ENCODE measurements around the gene NPC2. TPM values are rescaled to one million over a fixed set of nuclear protein-coding genes. Genes with fewer than 3 reads are reported as not detected.

NPC2 gene
- polyA plus RNA-seq, 1 donor from 2014 or later: 46.8 TPM

DNA sequence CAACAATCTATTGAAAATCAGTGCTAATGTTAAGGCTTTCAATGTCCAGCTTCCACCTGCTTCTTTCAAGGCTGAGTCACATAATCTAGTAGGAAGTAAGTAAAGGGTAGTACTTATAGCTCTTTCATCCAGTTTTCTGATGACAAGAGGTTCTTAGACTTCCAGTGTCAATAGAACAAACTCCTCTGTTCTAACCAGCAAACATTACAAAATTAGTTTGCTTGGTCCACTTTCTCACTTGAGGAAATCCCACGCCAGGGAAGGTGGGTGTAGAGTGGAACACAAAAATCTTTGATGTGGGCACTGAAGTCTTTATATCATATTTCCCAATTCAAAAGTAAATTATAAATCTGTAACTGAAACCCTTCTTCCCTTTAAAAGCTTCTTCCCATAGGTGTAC lies 2.6 kb downstream of the NPC2 start:
- Histone ChIP-seq H3K9me2 (ENCODE audit: insufficient read depth, low read length) (no peaks in the 10 kb centered on the region), H3K27me3 (ENCODE audit: insufficient read depth, low read depth, low read length) (peaks cover 17% of the 10 kb centered on the region), H3K9ac (ENCODE audit: low read length) (no peak overlapping the region), H3K79me2 (replicated peaks; ENCODE audit: insufficient read depth, low read length) (peaks cover 14% of the 10 kb centered on the region), H3F3A (ENCODE audit: insufficient read depth, low read length, poor library complexity, severe bottlenecking) (no peaks in the 10 kb centered on the region), H4K20me1 (ENCODE audit: insufficient read depth) (no peaks in the 10 kb centered on the region), H3K4me3 (ENCODE audit: low read length) (no peak overlapping the region), H3K9me3 (ENCODE audit: low read length) (no peaks in the 10 kb centered on the region), H3K27ac (ENCODE audit: low read length) (no peak overlapping the region), H3K4me2 (ENCODE audit: low read length) (no peak overlapping the region), H3K36me3 (ENCODE audit: insufficient read depth, low read length) (no peaks in the 10 kb centered on the region), H2AFZ (ENCODE audit: low read depth, low read length) (no peak overlapping the region)
- TF ChIP-seq, protein P1, sequence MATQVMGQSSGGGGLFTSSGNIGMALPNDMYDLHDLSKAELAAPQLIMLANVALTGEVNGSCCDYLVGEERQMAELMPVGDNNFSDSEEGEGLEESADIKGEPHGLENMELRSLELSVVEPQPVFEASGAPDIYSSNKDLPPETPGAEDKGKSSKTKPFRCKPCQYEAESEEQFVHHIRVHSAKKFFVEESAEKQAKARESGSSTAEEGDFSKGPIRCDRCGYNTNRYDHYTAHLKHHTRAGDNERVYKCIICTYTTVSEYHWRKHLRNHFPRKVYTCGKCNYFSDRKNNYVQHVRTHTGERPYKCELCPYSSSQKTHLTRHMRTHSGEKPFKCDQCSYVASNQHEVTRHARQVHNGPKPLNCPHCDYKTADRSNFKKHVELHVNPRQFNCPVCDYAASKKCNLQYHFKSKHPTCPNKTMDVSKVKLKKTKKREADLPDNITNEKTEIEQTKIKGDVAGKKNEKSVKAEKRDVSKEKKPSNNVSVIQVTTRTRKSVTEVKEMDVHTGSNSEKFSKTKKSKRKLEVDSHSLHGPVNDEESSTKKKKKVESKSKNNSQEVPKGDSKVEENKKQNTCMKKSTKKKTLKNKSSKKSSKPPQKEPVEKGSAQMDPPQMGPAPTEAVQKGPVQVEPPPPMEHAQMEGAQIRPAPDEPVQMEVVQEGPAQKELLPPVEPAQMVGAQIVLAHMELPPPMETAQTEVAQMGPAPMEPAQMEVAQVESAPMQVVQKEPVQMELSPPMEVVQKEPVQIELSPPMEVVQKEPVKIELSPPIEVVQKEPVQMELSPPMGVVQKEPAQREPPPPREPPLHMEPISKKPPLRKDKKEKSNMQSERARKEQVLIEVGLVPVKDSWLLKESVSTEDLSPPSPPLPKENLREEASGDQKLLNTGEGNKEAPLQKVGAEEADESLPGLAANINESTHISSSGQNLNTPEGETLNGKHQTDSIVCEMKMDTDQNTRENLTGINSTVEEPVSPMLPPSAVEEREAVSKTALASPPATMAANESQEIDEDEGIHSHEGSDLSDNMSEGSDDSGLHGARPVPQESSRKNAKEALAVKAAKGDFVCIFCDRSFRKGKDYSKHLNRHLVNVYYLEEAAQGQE (IDR thresholded peaks at IDR 0.05; ENCODE audit: borderline replicate concordance): no peak
- TF ChIP-seq EP300 (conservative IDR thresholded peaks at IDR 0.05; ENCODE audit: poor library complexity, severe bottlenecking): no peak
- no peak for TF ChIP-seq RAD21 (conservative IDR thresholded peaks at IDR 0.05)
- TF ChIP-seq, protein P2, sequence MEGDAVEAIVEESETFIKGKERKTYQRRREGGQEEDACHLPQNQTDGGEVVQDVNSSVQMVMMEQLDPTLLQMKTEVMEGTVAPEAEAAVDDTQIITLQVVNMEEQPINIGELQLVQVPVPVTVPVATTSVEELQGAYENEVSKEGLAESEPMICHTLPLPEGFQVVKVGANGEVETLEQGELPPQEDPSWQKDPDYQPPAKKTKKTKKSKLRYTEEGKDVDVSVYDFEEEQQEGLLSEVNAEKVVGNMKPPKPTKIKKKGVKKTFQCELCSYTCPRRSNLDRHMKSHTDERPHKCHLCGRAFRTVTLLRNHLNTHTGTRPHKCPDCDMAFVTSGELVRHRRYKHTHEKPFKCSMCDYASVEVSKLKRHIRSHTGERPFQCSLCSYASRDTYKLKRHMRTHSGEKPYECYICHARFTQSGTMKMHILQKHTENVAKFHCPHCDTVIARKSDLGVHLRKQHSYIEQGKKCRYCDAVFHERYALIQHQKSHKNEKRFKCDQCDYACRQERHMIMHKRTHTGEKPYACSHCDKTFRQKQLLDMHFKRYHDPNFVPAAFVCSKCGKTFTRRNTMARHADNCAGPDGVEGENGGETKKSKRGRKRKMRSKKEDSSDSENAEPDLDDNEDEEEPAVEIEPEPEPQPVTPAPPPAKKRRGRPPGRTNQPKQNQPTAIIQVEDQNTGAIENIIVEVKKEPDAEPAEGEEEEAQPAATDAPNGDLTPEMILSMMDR (IDR thresholded peaks at IDR 0.05; ENCODE audit: poor library complexity, severe bottlenecking): no peak
- TF ChIP-seq POLR2AphosphoS5 (IDR thresholded peaks at IDR 0.05): no peak
- no peak for TF ChIP-seq TAF1 (IDR thresholded peaks at IDR 0.05; ENCODE audit: low read depth)
- TF ChIP-seq SMC3 (conservative IDR thresholded peaks at IDR 0.05; ENCODE audit: poor library complexity): no peak
- TF ChIP-seq MXI1 (conservative IDR thresholded peaks at IDR 0.05; ENCODE audit: poor library complexity, severe bottlenecking): no peak
- no peak for TF ChIP-seq EZH2 (IDR thresholded peaks at IDR 0.05; ENCODE audit: borderline replicate concordance, insufficient read depth, low read length, poor library complexity, severe bottlenecking)

DNA sequence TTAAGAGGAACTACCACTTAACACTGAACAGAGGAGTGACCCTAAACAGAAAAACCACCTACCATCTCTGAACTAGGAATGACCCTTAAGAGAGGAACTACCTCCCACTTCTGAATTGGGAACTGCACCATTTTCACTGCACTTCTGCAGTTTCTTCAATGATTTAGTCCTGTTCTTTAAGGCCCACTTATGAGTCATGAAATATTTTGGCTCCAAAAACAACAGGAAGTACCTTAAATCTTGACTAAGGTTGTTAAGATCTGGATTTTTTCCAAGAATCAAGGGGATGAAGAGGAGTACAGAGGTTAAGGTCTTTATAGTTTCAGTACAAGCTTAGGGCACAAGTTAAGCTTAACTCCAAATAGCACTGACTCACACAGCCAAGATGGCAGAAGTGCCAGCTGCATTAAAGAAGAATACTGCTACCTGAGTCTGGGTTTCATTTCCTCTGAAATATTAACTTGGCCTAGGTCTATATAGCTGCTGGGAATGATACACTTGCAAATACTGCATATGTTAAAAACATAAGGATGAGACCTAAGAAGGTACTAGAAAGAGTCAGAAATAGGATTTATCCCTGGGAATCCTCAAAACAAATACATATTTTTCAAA lies 4.2 kb downstream of the NPC2 start:
- H3K27ac ChIP-seq (ENCODE audit: low read length): no peak overlapping the region
- no peaks in the 10 kb centered on the region for H3K9me3 ChIP-seq (ENCODE audit: low read length)
- H4K20me1 ChIP-seq (ENCODE audit: insufficient read depth): no peaks in the 10 kb centered on the region
- H3K27me3 ChIP-seq (ENCODE audit: insufficient read depth, low read depth, low read length): peaks cover 17% of the 10 kb centered on the region
- H3K9ac ChIP-seq (ENCODE audit: low read length): no peak overlapping the region
- H3K4me3 ChIP-seq (ENCODE audit: low read length): no peak overlapping the region
- H3F3A ChIP-seq (ENCODE audit: insufficient read depth, low read length, poor library complexity, severe bottlenecking): no peaks in the 10 kb centered on the region
- no peaks in the 10 kb centered on the region for H3K9me2 ChIP-seq (ENCODE audit: insufficient read depth, low read length)
- no peak overlapping the region for H2AFZ ChIP-seq (ENCODE audit: low read depth, low read length)
- H3K79me2 ChIP-seq (replicated peaks; ENCODE audit: insufficient read depth, low read length): no peaks in the 10 kb centered on the region
- H3K36me3 ChIP-seq (ENCODE audit: insufficient read depth, low read length): no peaks in the 10 kb centered on the region
- TF ChIP-seq MXI1 (conservative IDR thresholded peaks at IDR 0.05; ENCODE audit: poor library complexity, severe bottlenecking) (no peak), TAF1 (IDR thresholded peaks at IDR 0.05; ENCODE audit: low read depth) (no peak), SMC3 (conservative IDR thresholded peaks at IDR 0.05; ENCODE audit: poor library complexity) (no peak), EP300 (conservative IDR thresholded peaks at IDR 0.05; ENCODE audit: poor library complexity, severe bottlenecking) (no peak), EZH2 (IDR thresholded peaks at IDR 0.05; ENCODE audit: borderline replicate concordance, insufficient read depth, low read length, poor library complexity, severe bottlenecking) (no peak), RAD21 (conservative IDR thresholded peaks at IDR 0.05) (no peak), POLR2AphosphoS5 (IDR thresholded peaks at IDR 0.05) (no peak)
- TF ChIP-seq, protein P2 (IDR thresholded peaks at IDR 0.05; ENCODE audit: poor library complexity, severe bottlenecking): no peak
- TF ChIP-seq, protein P1 (IDR thresholded peaks at IDR 0.05; ENCODE audit: borderline replicate concordance): no peak
- no peak overlapping the region for H3K4me2 ChIP-seq (ENCODE audit: low read length)

All from neural cell (in vitro differentiated cells).